ENCODE data around the gene BZW2. TPM values are rescaled to one million over a fixed set of nuclear protein-coding genes. Genes with fewer than 3 reads are reported as not detected.

BZW2 gene
- total RNA-seq, 1 donor from 2014 or later = 155 TPM

GRCh38 chr7:16691241-16691640, 45.3 kb downstream of the BZW2 start:
- H3K9ac ChIP-seq (ENCODE audit: low read depth in 1 of 3, low read length in 3 of 3) = no peak overlapping the region
- peaks cover 15 to 47% (median 32%) of the 10 kb centered on the region in 3 donors for H3K36me3 ChIP-seq (ENCODE audit: control insufficient read depth in 3 of 3, insufficient read depth in 3 of 3, low read length in 3 of 3)
- H3K4me1 ChIP-seq (ENCODE audit: control insufficient read depth in 3 of 3, insufficient read depth in 3 of 3, low read length in 3 of 3) = no peaks in the 10 kb centered on the region
- no peak overlapping the region for H3K27ac ChIP-seq (ENCODE audit: low read depth, low read length)
- H3K27me3 ChIP-seq (ENCODE audit: control insufficient read depth in 3 of 3, insufficient read depth in 3 of 3, low read length in 3 of 3) = no peaks in the 10 kb centered on the region
- no peaks in the 10 kb centered on the region for H3K9me3 ChIP-seq (ENCODE audit: control insufficient read depth in 3 of 3, low read length in 3 of 3)
- no peak overlapping the region for H3K4me3 ChIP-seq (ENCODE audit: low read length in 3 of 3)

DNA sequence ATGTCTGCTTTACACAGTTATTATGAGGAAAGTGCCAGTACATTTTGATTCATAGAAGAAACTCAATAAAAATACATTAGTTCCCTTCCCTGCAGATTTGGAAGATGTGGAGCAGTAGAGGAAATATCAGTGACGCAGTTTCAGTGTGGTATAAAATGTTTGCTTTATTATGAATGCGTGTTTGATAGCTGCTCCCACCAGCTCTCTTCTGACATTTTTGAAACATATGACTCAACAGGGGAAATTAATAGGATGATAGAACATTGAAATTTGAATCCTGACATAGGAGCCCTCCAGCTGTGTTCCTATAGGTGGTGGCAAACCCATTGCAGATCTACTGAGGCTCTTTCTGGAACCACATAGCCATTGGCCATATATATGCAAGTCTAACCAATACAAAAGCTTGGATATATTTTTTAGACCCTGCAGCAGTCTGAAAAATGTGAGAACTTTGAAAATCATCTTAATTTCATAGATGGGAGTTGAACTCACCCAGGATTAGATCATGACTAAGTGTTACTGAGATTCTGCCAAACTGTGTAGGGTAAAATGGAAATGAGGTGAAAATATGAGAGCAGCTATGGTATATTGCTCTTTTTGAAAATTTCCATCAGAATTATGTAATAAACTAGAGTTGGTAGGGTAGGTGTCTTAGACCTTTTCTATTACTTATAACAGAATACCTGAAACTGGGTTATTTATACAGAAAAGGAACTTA, 47.8 kb downstream of the BZW2 start:
- Histone ChIP-seq H3K4me3 (ENCODE audit: low read length in 3 of 3) (no peak overlapping the region), H3K36me3 (ENCODE audit: control insufficient read depth in 3 of 3, insufficient read depth in 3 of 3, low read length in 3 of 3) (peaks cover 30 to 60% (median 53%) of the 10 kb centered on the region in 3 donors), H3K9ac (ENCODE audit: low read depth in 1 of 3, low read length in 3 of 3) (no peak overlapping the region), H3K27ac (ENCODE audit: low read depth, low read length) (no peak overlapping the region), H3K27me3 (ENCODE audit: control insufficient read depth in 3 of 3, insufficient read depth in 3 of 3, low read length in 3 of 3) (no peaks in the 10 kb centered on the region), H3K9me3 (ENCODE audit: control insufficient read depth in 3 of 3, low read length in 3 of 3) (no peaks in the 10 kb centered on the region), H3K4me1 (ENCODE audit: control insufficient read depth in 3 of 3, insufficient read depth in 3 of 3, low read length in 3 of 3) (no peaks in the 10 kb centered on the region)

DNA sequence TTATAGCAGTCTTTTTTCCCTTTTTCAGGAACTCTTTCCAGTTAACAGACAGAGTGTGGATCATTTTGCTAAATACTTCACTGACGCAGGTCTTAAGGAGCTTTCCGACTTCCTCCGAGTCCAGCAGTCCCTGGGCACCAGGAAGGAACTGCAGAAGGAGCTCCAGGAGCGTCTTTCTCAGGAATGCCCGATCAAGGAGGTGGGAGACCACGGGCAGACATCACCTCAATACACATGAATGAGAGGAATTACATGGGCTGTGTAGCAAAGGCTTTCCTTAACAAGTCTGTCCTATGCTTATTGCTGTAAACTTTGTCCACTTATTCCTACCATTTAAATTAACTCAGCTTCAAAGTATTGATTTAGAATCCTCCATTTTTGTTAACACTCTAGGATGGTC, 48.8 kb downstream of the BZW2 start:
- no peak overlapping the region for H3K4me3 ChIP-seq (ENCODE audit: low read length in 3 of 3)
- H3K4me1 ChIP-seq (ENCODE audit: control insufficient read depth in 3 of 3, insufficient read depth in 3 of 3, low read length in 3 of 3) = no peaks in the 10 kb centered on the region
- H3K36me3 ChIP-seq (ENCODE audit: control insufficient read depth in 3 of 3, insufficient read depth in 3 of 3, low read length in 3 of 3) = peaks cover 32 to 64% (median 62%) of the 10 kb centered on the region in 3 donors
- no peak overlapping the region for H3K27ac ChIP-seq (ENCODE audit: low read depth, low read length)
- H3K9me3 ChIP-seq (ENCODE audit: control insufficient read depth in 3 of 3, low read length in 3 of 3) = no peaks in the 10 kb centered on the region
- no peaks in the 10 kb centered on the region for H3K27me3 ChIP-seq (ENCODE audit: control insufficient read depth in 3 of 3, insufficient read depth in 3 of 3, low read length in 3 of 3)
- H3K9ac ChIP-seq (ENCODE audit: low read depth in 1 of 3, low read length in 3 of 3) = no peak overlapping the region

GRCh38 chr7:16695621-16696237, 49.7 kb downstream of the BZW2 start:
- peaks cover 35 to 69% (median 68%) of the 10 kb centered on the region in 3 donors for H3K36me3 ChIP-seq (ENCODE audit: control insufficient read depth in 3 of 3, insufficient read depth in 3 of 3, low read length in 3 of 3)
- no peaks in the 10 kb centered on the region for H3K4me1 ChIP-seq (ENCODE audit: control insufficient read depth in 3 of 3, insufficient read depth in 3 of 3, low read length in 3 of 3)
- H3K9me3 ChIP-seq (ENCODE audit: control insufficient read depth in 3 of 3, low read length in 3 of 3) = no peaks in the 10 kb centered on the region
- no peak overlapping the region for H3K27ac ChIP-seq (ENCODE audit: low read depth, low read length)
- H3K27me3 ChIP-seq (ENCODE audit: control insufficient read depth in 3 of 3, insufficient read depth in 3 of 3, low read length in 3 of 3) = no peaks in the 10 kb centered on the region
- no peak overlapping the region for H3K9ac ChIP-seq (ENCODE audit: low read depth in 1 of 3, low read length in 3 of 3)
- H3K4me3 ChIP-seq (ENCODE audit: low read length in 3 of 3) = no peak overlapping the region

GRCh38 chr7:16697507-16698199, 51.7 kb downstream of the BZW2 start:
- no peak overlapping the region for H3K27ac ChIP-seq (ENCODE audit: low read depth, low read length)
- no peak overlapping the region for H3K9ac ChIP-seq (ENCODE audit: low read depth in 1 of 3, low read length in 3 of 3)
- H3K4me1 ChIP-seq (ENCODE audit: control insufficient read depth in 3 of 3, insufficient read depth in 3 of 3, low read length in 3 of 3) = no peaks in the 10 kb centered on the region
- no peak overlapping the region for H3K4me3 ChIP-seq (ENCODE audit: low read length in 3 of 3)
- H3K36me3 ChIP-seq (ENCODE audit: control insufficient read depth in 3 of 3, insufficient read depth in 3 of 3, low read length in 3 of 3) = peaks cover 34 to 69% (median 61%) of the 10 kb centered on the region in 3 donors
- H3K27me3 ChIP-seq (ENCODE audit: control insufficient read depth in 3 of 3, insufficient read depth in 3 of 3, low read length in 3 of 3) = no peaks in the 10 kb centered on the region
- H3K9me3 ChIP-seq (ENCODE audit: control insufficient read depth in 3 of 3, low read length in 3 of 3) = no peaks in the 10 kb centered on the region

GRCh38 chr7:16698200-16698905, 52.4 kb downstream of the BZW2 start:
- Histone ChIP-seq H3K9ac (ENCODE audit: low read depth in 1 of 3, low read length in 3 of 3) (no peak overlapping the region), H3K9me3 (ENCODE audit: control insufficient read depth in 3 of 3, low read length in 3 of 3) (no peaks in the 10 kb centered on the region), H3K27ac (ENCODE audit: low read depth, low read length) (no peak overlapping the region), H3K36me3 (ENCODE audit: control insufficient read depth in 3 of 3, insufficient read depth in 3 of 3, low read length in 3 of 3) (peaks cover 34 to 63% (median 57%) of the 10 kb centered on the region in 3 donors), H3K4me1 (ENCODE audit: control insufficient read depth in 3 of 3, insufficient read depth in 3 of 3, low read length in 3 of 3) (no peaks in the 10 kb centered on the region), H3K27me3 (ENCODE audit: control insufficient read depth in 3 of 3, insufficient read depth in 3 of 3, low read length in 3 of 3) (no peaks in the 10 kb centered on the region), H3K4me3 (ENCODE audit: low read length in 3 of 3) (no peak overlapping the region)

- Histone ChIP-seq H3K4me3 (ENCODE audit: low read length in 3 of 3) (no peak overlapping the region), H3K36me3 (ENCODE audit: control insufficient read depth in 3 of 3, insufficient read depth in 3 of 3, low read length in 3 of 3) (peaks cover 29 to 58% (median 42%) of the 10 kb centered on the region in 3 donors), H3K4me1 (ENCODE audit: control insufficient read depth in 3 of 3, insufficient read depth in 3 of 3, low read length in 3 of 3) (no peaks in the 10 kb centered on the region), H3K27me3 (ENCODE audit: control insufficient read depth in 3 of 3, insufficient read depth in 3 of 3, low read length in 3 of 3) (no peaks in the 10 kb centered on the region), H3K27ac (ENCODE audit: low read depth, low read length) (no peak overlapping the region), H3K9me3 (ENCODE audit: control insufficient read depth in 3 of 3, low read length in 3 of 3) (no peaks in the 10 kb centered on the region), H3K9ac (ENCODE audit: low read depth in 1 of 3, low read length in 3 of 3) (no peak overlapping the region)
Observed at GRCh38 chr7:16702441-16702840, 56.5 kb downstream of the BZW2 start.

DNA sequence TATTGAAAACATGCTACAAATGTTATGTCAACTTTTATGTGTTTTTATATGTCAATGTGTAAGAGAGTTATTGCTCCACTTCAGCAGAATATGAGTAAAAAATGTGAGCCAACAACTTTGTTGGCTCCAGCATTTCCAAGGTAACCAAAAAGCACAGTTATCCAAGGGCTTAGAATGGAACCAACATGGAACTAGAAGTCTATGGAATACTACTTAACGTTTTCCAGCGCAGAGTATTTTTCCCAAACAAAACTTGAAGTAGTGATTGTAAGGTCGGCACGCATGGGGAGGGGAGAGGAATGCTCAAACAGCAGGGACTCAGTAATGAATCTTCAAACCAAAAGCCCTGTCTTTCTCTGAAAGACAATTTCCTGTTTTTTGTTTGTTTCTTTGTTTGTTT, 62.5 kb downstream of the BZW2 start:
- Histone ChIP-seq H3K4me1 (ENCODE audit: control insufficient read depth in 3 of 3, insufficient read depth in 3 of 3, low read length in 3 of 3) (no peaks in the 10 kb centered on the region), H3K36me3 (ENCODE audit: control insufficient read depth in 3 of 3, insufficient read depth in 3 of 3, low read length in 3 of 3) (peaks cover 9 to 21% (median 19%) of the 10 kb centered on the region in 3 donors), H3K27ac (ENCODE audit: low read depth, low read length) (no peak overlapping the region), H3K9me3 (ENCODE audit: control insufficient read depth in 3 of 3, low read length in 3 of 3) (no peaks in the 10 kb centered on the region), H3K9ac (ENCODE audit: low read depth in 1 of 3, low read length in 3 of 3) (no peak overlapping the region), H3K27me3 (ENCODE audit: control insufficient read depth in 3 of 3, insufficient read depth in 3 of 3, low read length in 3 of 3) (no peaks in the 10 kb centered on the region), H3K4me3 (ENCODE audit: low read length in 3 of 3) (no peak overlapping the region)

DNA sequence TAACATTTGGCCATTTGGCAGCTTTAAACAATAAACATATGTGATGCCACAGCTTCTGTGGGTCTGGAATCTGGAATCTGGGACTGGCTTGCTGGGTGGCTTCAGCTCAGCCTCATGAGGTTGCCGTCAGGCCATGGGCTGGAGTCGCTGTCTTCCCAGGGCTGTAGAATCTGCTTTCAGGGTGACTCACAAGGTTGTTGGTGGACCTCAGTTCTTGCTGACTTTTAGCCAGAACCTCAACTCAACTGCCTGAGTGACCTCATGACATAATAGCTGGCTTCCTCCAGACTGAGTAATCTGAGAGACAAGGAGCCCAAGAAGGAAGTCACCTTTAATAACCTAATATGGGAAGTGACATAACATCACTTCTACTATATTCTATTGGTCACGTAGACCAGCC, 63.0 kb downstream of the BZW2 start:
- no peaks in the 10 kb centered on the region for H3K27me3 ChIP-seq (ENCODE audit: control insufficient read depth in 3 of 3, insufficient read depth in 3 of 3, low read length in 3 of 3)
- no peak overlapping the region for H3K27ac ChIP-seq (ENCODE audit: low read depth, low read length)
- peaks cover 9 to 17% (median 16%) of the 10 kb centered on the region in 3 donors for H3K36me3 ChIP-seq (ENCODE audit: control insufficient read depth in 3 of 3, insufficient read depth in 3 of 3, low read length in 3 of 3)
- no peaks in the 10 kb centered on the region for H3K4me1 ChIP-seq (ENCODE audit: control insufficient read depth in 3 of 3, insufficient read depth in 3 of 3, low read length in 3 of 3)
- H3K9me3 ChIP-seq (ENCODE audit: control insufficient read depth in 3 of 3, low read length in 3 of 3) = no peaks in the 10 kb centered on the region
- H3K9ac ChIP-seq (ENCODE audit: low read depth in 1 of 3, low read length in 3 of 3) = no peak overlapping the region
- no peak overlapping the region for H3K4me3 ChIP-seq (ENCODE audit: low read length in 3 of 3)
